EL (cell line): ENCODE data around the gene NACAD.
"Not testable (repeated sequence)": the region's sequence is repeated elsewhere in the genome, so short reads cannot be mapped to it uniquely, and the experiment has no call there.

Experiments used
- DNase-seq: peaks from one replicate; pipeline ENCODE4 v3.0.0-alpha.2; 2016

The NACAD gene

GRCh38 chr7:45088821-45089340, at the start of gene NACAD:
Gene NACAD (minus strand): TSS chr7:45088969. CDS start chr7:45088894, 75 bp downstream.
- DNase-seq, result no peak

GRCh38 chr7:45136106-45137060, 47.6 kb upstream of the NACAD start:
- peak; percentile 74 for DNase-seq

GRCh38 chr7:45133877-45134276, 45.1 kb upstream of the NACAD start:
- DNase-seq, result no peak

GRCh38 chr7:45133352-45133751, 44.6 kb upstream of the NACAD start:
- DNase-seq, result no peak

GRCh38 chr7:45132708-45133320, 44.0 kb upstream of the NACAD start:
- peak; percentile 44 for DNase-seq

GRCh38 chr7:45131891-45132290, 43.1 kb upstream of the NACAD start:
- DNase-seq, result no peak

- no peak for DNase-seq
These were observed 42.1 kb upstream of the NACAD start for GRCh38 chr7:45130910-45131309.

GRCh38 chr7:45129906-45130305, 41.1 kb upstream of the NACAD start:
- no peak for DNase-seq

GRCh38 chr7:45129181-45129800, 40.5 kb upstream of the NACAD start:
- DNase-seq, result no peak

GRCh38 chr7:45126920-45127319, 38.2 kb upstream of the NACAD start:
- DNase-seq, result no peak

GRCh38 chr7:45126201-45126600, 37.4 kb upstream of the NACAD start:
- DNase-seq, result no peak

- no peak for DNase-seq
These were observed 36.6 kb upstream of the NACAD start for GRCh38 chr7:45125193-45125904.

GRCh38 chr7:45123913-45124710, 35.3 kb upstream of the NACAD start:
- DNase-seq, result no peak

GRCh38 chr7:45122975-45123860, 34.4 kb upstream of the NACAD start:
- DNase-seq, result no peak

GRCh38 chr7:45119550-45119949, 30.8 kb upstream of the NACAD start:
- DNase-seq, result no peak

- DNase-seq, result no peak
These were observed 30.1 kb upstream of the NACAD start for GRCh38 chr7:45118889-45119331.

GRCh38 chr7:45118292-45118691, 29.5 kb upstream of the NACAD start:
- DNase-seq, result no peak

GRCh38 chr7:45117582-45117981, 28.8 kb upstream of the NACAD start:
- DNase-seq, result no peak

GRCh38 chr7:45116048-45116447, 27.3 kb upstream of the NACAD start:
- DNase-seq, result no peak

- no peak for DNase-seq
These were observed 26.2 kb upstream of the NACAD start for GRCh38 chr7:45114926-45115325.

- not testable (repeated sequence) for DNase-seq
These were observed 25.5 kb upstream of the NACAD start for GRCh38 chr7:45114257-45114656.
